GM12878 (cell line): ENCODE results near the gene PAX1. TPM values are rescaled to one million over a fixed set of nuclear protein-coding genes. Genes with fewer than 3 reads are reported as not detected.

Source experiments
- ATAC-seq: fragments of 200-7000 bp; cut with Tn5 transposase; 3 replicates; pipeline ENCODE4 v1.9.1; 2020; ENCODE audit warnings: mild to moderate bottlenecking, moderate library complexity
- BruUV-seq: library from RNA; stranded (reverse); fragments of 400-500 nt; replicated peaks from 2 replicates; lab custom pipeline; 2021; lab: Mats Ljungman, UMichigan
- CTCF ChIA-PET: fragments of 300-600 bp; sonication (Branson Sonifier 250); formaldehyde crosslinking; extraction: SDS; loops from one replicate; lab custom pipeline; 2021; ENCODE audit warnings: inconsistent platforms; lab: Yijun Ruan, JAX
- POLR2A ChIA-PET: fragments of 350-600 bp; formaldehyde crosslinking; extraction: SDS; loops from one replicate; lab custom pipeline; 2021; ENCODE audit warnings: inconsistent platforms; lab: Charles Lee
- RAD21 ChIA-PET: fragments of 300-600 bp; sonication (Branson Sonifier 250); formaldehyde crosslinking; loops from one replicate; lab custom pipeline; 2023; ENCODE audit warnings: antibody characterized with exemption; ENCODE audit not compliant: unreplicated experiment; lab: Charles Lee
- SMC1A ChIA-PET: fragments of 300-600 bp; sonication (Branson Sonifier 250); formaldehyde crosslinking; loops from one replicate; lab custom pipeline; 2023; ENCODE audit not compliant: unreplicated experiment, uncharacterized antibody; lab: Charles Lee
- DNase-seq: peaks from one replicate; pipeline ENCODE4 v3.0.0-alpha.2; 2011; ENCODE audit warnings: low read depth, low spot score
- FAIRE-seq: peaks from 3 replicates; lab custom pipeline; 2011; peaks lifted over from hg19 to GRCh38; lab: Jason Lieb, UNC
- H2AFZ ChIP-seq: 2 replicates; pipeline ENCODE4 v1.6.0; 2011; ENCODE audit warnings: low read depth, low read length, control low read depth; ENCODE audit not compliant: control insufficient read depth
- H3K27ac ChIP-seq: 2 replicates; pipeline ENCODE4 v1.5.1; 2011; ENCODE audit warnings: control low read depth; ENCODE audit not compliant: control insufficient read depth, insufficient read depth
- H3K27me3 ChIP-seq, 2 experiments: replicated peaks in 1 of 2; 2 replicates each; pipeline versions ENCODE4 v1.6.0 to v1.6.1; 2011; ENCODE audit warnings: low read length in 1 of 2; ENCODE audit not compliant: control insufficient read depth in 2 of 2, insufficient read depth in 2 of 2
- H3K36me3 ChIP-seq, 2 experiments: 2 replicates each; pipeline ENCODE4 v1.5.1; 2011; ENCODE audit warnings: low read length in 1 of 2; ENCODE audit not compliant: control insufficient read depth in 2 of 2, insufficient read depth in 2 of 2
- H3K4me1 ChIP-seq: 2 replicates; pipeline ENCODE4 v1.6.1; 2011; ENCODE audit warnings: mild to moderate bottlenecking, low read length, moderate library complexity, mixed read lengths; ENCODE audit not compliant: control insufficient read depth, insufficient read depth
- H3K4me2 ChIP-seq: 2 replicates; pipeline ENCODE4 v1.6.0; 2011; ENCODE audit warnings: control low read depth; ENCODE audit not compliant: control insufficient read depth, insufficient read depth
- H3K4me3 ChIP-seq: fragments of 200-600 bp; sonication (generic); 2 replicates; pipeline ENCODE4 v1.5.1; 2016
- H3K79me2 ChIP-seq: 2 replicates; pipeline ENCODE4 v1.6.0; 2011; ENCODE audit warnings: low read length; ENCODE audit not compliant: control insufficient read depth, insufficient read depth
- H3K9ac ChIP-seq: 2 replicates; pipeline ENCODE4 v1.8.0; 2011; ENCODE audit warnings: low read length, control low read depth, mixed read lengths; ENCODE audit not compliant: control insufficient read depth, insufficient read depth
- H3K9me3 ChIP-seq: replicated peaks from 3 replicates; pipeline ENCODE4 v1.5.1; 2011; ENCODE audit warnings: mild to moderate bottlenecking, low read length; ENCODE audit not compliant: control insufficient read depth, insufficient read depth
- H4K20me1 ChIP-seq: 2 replicates; pipeline ENCODE4 v1.6.0; 2011; ENCODE audit not compliant: control insufficient read depth, insufficient read depth
- IKZF1 ChIP-seq: fragments of 450-650 bp; conservative IDR thresholded peaks from 2 replicates; pipeline ENCODE4 v1.6.1; 2017; ENCODE audit warnings: antibody characterized with exemption, mild to moderate bottlenecking
- PML ChIP-seq: IDR thresholded peaks from 2 replicates; pipeline ENCODE4 v1.6.1; 2012; ENCODE audit warnings: low read length, inconsistent platforms
- RBBP5 ChIP-seq: fragments of 200-600 bp; sonication (generic); conservative IDR thresholded peaks from 2 replicates; pipeline ENCODE4 v1.6.1; 2016
- SMAD1 ChIP-seq: fragments of 450-650 bp; IDR thresholded peaks from 2 replicates; pipeline ENCODE4 v1.6.1; 2018; ENCODE audit warnings: mild to moderate bottlenecking, low read depth; ENCODE audit not compliant: partially characterized antibody
- TARDBP ChIP-seq: IDR thresholded peaks from 2 replicates; pipeline ENCODE4 v1.6.1; 2016; ENCODE audit warnings: borderline replicate concordance
- WGBS: methylation state at CpG from one replicate; pipeline ENCODE4 v1.1.6; 2016; ENCODE audit warnings: low lambda C conversion rate; ENCODE audit not compliant: insufficient replicate concordance, insufficient coverage; ENCODE audit errors: missing lambda C conversion rate; 5-methylcytosine and 5-hydroxymethylcytosine counted together
- in situ Hi-C: fragments of 300-500 bp; cut with MboI; formaldehyde crosslinking; loops from 9 replicates; pipeline ENCODE4 v1.14.3; 2018; ENCODE audit warnings: mixed read lengths
- intact Hi-C: fragments of 100-400 bp; cut with micrococcal nuclease; formaldehyde crosslinking; loops from one replicate; pipeline ENCODE4 v1.14.2; 2022; ENCODE audit not compliant: unreplicated experiment
- polyA plus RNA-seq, 11 experiments: library from polyadenylated mRNA; depleted of rRNA in 4 of 11; unstranded in 6 of 11; stranded (reverse) in 5 of 11; fragments of >200 nt; fragmentation: Nextera tagmentation in 4 of 11; fragmentation: Illumina TruSeq in 1 of 11; extraction: Ambion mirVana in 4 of 11; extraction: Trizol in 1 of 11; gene quantifications; 1 replicate in 1 of 11; 2 replicates in 10 of 11; pipeline versions ENCODE4 v1.2.1 to v1.2.3, GENCODE V29; 2011 to 2016; ENCODE audit warnings: inconsistent platforms in 2 of 11, missing spikeins in 2 of 11, low read depth in 1 of 11
- total RNA-seq, 4 experiments: library from RNA; depleted of rRNA in 3 of 4; stranded (reverse); fragments of >200 nt in 3 of 4; fragmentation: Illumina TruSeq in 1 of 4; extraction: Trizol in 1 of 4; gene quantifications; 2 replicates each; pipeline versions ENCODE4 v1.2.1 to v1.2.3, GENCODE V29; 2013 to 2021

The PAX1 gene
- total and polyA plus RNA-seq, 10 of the 15 experiments (the other 5 are each of a cell fraction or from before 2014, with no cell fraction given) = not detected

DNA sequence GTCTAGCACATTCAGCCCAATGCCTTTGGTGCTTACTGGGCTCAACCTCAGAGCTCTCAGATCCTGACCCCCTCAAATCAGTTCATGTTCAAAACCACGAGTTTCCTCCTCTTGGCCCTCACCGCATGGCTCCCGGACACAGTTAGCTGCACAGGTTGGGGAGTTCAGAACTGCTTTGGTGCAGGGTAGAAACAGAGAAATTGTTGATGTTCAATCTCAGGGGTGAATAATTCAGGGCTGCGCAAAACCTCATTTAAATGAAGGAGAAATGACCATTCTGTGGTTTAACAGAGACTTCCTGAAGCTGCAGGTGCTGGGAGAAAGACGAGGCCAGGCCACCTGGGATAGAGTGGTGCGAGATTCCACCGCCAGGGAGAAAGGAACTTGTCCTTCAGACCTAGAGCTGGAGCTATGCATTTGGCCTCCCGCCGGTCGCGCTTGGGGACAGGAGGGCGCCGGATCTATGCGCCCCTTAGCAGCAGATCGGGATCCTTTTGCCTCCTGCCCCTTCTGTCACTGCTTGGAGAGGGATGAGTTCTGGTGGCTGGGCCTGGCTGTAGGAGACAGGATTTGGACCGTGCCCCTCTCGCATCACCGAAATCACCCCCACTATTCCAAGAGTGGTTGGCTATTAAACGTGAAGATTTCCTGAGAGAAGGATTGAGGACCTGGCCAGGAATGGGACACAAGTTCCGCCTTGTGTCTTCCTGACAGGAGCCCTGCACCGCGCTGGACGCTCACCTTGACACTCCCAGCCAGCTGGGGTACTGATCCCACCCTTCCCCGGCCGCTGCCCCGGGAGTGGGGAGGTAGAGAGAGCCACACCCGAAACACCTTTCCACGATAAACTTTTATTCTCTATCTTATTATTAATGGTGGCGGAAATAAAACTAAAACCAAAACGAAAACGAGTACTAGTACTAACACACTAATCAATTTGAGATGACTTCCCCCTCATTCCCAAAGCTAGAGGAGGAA is 767 bp upstream of the PAX1 start:
- no peaks in the 10 kb centered on the region for H3K4me1 ChIP-seq
- no TSS peak for BruUV-seq
- no peaks in the 10 kb centered on the region for H4K20me1 ChIP-seq
- H3K27ac ChIP-seq = no peak overlapping the region
- TF ChIP-seq IKZF1 (no peak), TARDBP (no peak), SMAD1 (no peak), RBBP5 (no peak), PML (no peak)
- ChIA-PET RAD21 (no interaction called here), CTCF (interaction anchor here (1.6 to 2.3 kb wide), 2 partner anchors 15 to 63 kb away, joined by 4 to 6 read pairs; no protein-coding TSS in a partner anchor), SMC1A (no interaction called here), POLR2A (no interaction called here)
- H3K27me3 ChIP-seq = peaks cover 12 to 25% of the 10 kb centered on the region in 2 experiments
- ATAC-seq (no peak), FAIRE-seq (no peak), DNase-seq (no peak)
- in situ Hi-C loops = no loop called here
- WGBS = 26% methylated on average over 31 of the region's 31 CpGs
- no peak overlapping the region for H2AFZ ChIP-seq
- H3K4me3 ChIP-seq = no peak overlapping the region
- H3K4me2 ChIP-seq = no peak overlapping the region
- intact Hi-C loops = no loop called here
- no peaks in the 10 kb centered on the region for H3K79me2 ChIP-seq
- H3K9me3 ChIP-seq = no peaks in the 10 kb centered on the region; the same call in 2 of the 3 replicates
- H3K9ac ChIP-seq = no peak overlapping the region
- no peaks in the 10 kb centered on the region for H3K36me3 ChIP-seq
